ENCODE data around the gene ATP9A. TPM values are rescaled to one million over a fixed set of nuclear protein-coding genes. Genes with fewer than 3 reads are reported as not detected.

The ATP9A gene
- total RNA-seq, 1 experiment from 2014 or later: 7.3 TPM

- H3K4me1 Mint-ChIP-seq (ENCODE audit: insufficient read depth, unreplicated experiment): no peaks in the 10 kb centered on the region
- no peak overlapping the region for H3K4me3 Mint-ChIP-seq (ENCODE audit: unreplicated experiment)
- no peaks in the 10 kb centered on the region for H3K9me3 Mint-ChIP-seq (ENCODE audit: unreplicated experiment)
- no peaks in the 10 kb centered on the region for H3K27me3 Mint-ChIP-seq (ENCODE audit: insufficient read depth, unreplicated experiment)
- peaks cover 9% of the 10 kb centered on the region for H3K36me3 Mint-ChIP-seq (ENCODE audit: insufficient read depth, unreplicated experiment)
- ChIA-PET POLR2A (interaction anchor here (0.7 kb wide), 1 partner anchor 16 kb away, joined by 3 read pairs; no protein-coding TSS in a partner anchor), CTCF (interaction anchor here (0.6 to 3.0 kb wide), 2 partner anchors 10 to 18 kb away, joined by 3 to 13 read pairs; no protein-coding TSS in a partner anchor)
- no peak for DNase-seq (ENCODE audit: unreplicated experiment)
- no TSS peak for BruUV-seq (replicated peaks)
- no peak overlapping the region for H3K27ac Mint-ChIP-seq (ENCODE audit: low read depth, unreplicated experiment)
- no peak for TF ChIP-seq CTCF (IDR thresholded peaks at IDR 0.05; ENCODE audit: unreplicated experiment)
- intact Hi-C loops (cut with micrococcal nuclease): no loop called here
Observed at GRCh38 chr20:51612896-51613295, 155.3 kb downstream of the ATP9A start.

DNA sequence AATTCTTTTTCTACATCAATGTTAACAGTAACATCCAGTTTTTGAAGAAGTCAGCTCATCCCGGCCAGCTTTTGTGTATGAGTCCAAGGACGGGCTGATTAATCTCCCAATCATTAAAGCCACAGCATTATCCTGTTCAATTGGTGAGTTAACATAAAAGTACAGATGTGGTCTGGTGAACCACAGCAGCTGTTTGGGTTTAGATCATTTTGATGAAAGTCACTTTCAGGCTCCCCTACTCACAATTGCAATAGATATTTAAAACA lies 156.6 kb downstream of the ATP9A start:
- H3K9me3 Mint-ChIP-seq (ENCODE audit: unreplicated experiment): no peaks in the 10 kb centered on the region
- TF ChIP-seq CTCF (IDR thresholded peaks at IDR 0.05; ENCODE audit: unreplicated experiment): no peak
- no peaks in the 10 kb centered on the region for H3K4me1 Mint-ChIP-seq (ENCODE audit: insufficient read depth, unreplicated experiment)
- CTCF ChIA-PET: interaction anchor here (1.0 to 3.0 kb wide), 5 partner anchors 17 to 624 kb away, joined by 3 to 13 read pairs (median 7); no protein-coding TSS in a partner anchor
- H3K27ac Mint-ChIP-seq (ENCODE audit: low read depth, unreplicated experiment): no peak overlapping the region
- peaks cover 5% of the 10 kb centered on the region for H3K36me3 Mint-ChIP-seq (ENCODE audit: insufficient read depth, unreplicated experiment)
- no peaks in the 10 kb centered on the region for H3K27me3 Mint-ChIP-seq (ENCODE audit: insufficient read depth, unreplicated experiment)
- POLR2A ChIA-PET: no interaction called here
- intact Hi-C loops (cut with micrococcal nuclease): no loop called here
- no TSS peak for BruUV-seq (replicated peaks)
- H3K4me3 Mint-ChIP-seq (ENCODE audit: unreplicated experiment): no peak overlapping the region
- no peak for DNase-seq (ENCODE audit: unreplicated experiment)

DNA sequence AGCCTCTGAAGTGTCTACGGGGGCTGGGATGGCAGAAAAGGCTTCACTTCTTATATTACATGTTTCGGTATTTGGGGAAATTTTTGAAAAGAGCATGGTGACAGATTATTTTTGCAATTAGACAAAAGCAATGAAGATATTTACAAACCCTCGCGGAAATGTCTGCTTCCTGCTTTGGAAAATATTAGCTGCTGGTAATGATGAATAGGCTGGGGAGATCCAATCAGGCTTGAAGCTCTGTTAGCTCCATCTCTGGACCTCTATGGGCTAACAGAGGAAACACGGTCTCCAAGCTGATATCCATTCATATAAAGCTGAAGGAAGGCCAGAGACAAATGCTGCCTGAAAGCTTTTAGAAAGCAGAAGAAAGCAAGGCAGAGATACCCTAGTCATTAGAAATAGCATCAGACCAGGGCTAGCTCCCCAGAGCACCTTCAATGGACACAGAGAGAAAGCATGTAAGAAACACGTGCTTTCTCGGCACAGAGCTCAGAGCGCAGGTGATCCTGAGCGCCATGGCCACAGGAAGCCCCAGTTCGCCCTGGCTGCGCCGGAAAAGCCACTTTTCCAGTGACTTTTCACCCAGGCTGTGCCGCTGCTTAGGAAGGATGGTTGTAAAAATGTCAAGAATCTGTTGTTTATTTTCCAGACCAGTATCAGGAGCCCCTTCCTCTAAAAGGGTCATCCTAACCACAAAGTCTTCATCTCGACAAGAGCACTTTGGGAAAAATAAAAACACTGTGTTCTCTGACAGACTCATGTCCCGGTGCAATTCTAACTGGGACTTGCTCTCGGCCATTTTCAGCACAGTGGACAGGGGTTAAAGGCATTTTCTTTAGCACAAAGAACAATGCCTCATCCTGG lies 157.2 kb downstream of the ATP9A start:
- no peak for TF ChIP-seq CTCF (IDR thresholded peaks at IDR 0.05; ENCODE audit: unreplicated experiment)
- H3K36me3 Mint-ChIP-seq (ENCODE audit: insufficient read depth, unreplicated experiment): peaks cover 5% of the 10 kb centered on the region

GRCh38 chr20:51610111-51610510 lies 158.1 kb downstream of the ATP9A start:
- Mint-ChIP-seq H3K9me3 (ENCODE audit: unreplicated experiment) (no peaks in the 10 kb centered on the region), H3K36me3 (ENCODE audit: insufficient read depth, unreplicated experiment) (peaks cover 5% of the 10 kb centered on the region), H3K4me1 (ENCODE audit: insufficient read depth, unreplicated experiment) (no peaks in the 10 kb centered on the region), H3K4me3 (ENCODE audit: unreplicated experiment) (no peak overlapping the region), H3K27ac (ENCODE audit: low read depth, unreplicated experiment) (no peak overlapping the region), H3K27me3 (ENCODE audit: insufficient read depth, unreplicated experiment) (no peaks in the 10 kb centered on the region)
- no TSS peak for BruUV-seq (replicated peaks)
- ChIA-PET CTCF (interaction anchor here (0.6 to 3.0 kb wide), 8 partner anchors 9 to 622 kb away, joined by 3 to 13 read pairs (median 4); no protein-coding TSS in a partner anchor), POLR2A (interaction anchor here (0.9 kb wide), 1 partner anchor 223 kb away, joined by 3 read pairs; no protein-coding TSS in a partner anchor)
- no peak for DNase-seq (ENCODE audit: unreplicated experiment)
- no peak for TF ChIP-seq CTCF (IDR thresholded peaks at IDR 0.05; ENCODE audit: unreplicated experiment)
- intact Hi-C loops (cut with micrococcal nuclease): no loop called here

More for the DNA sequence above, 157.2 kb downstream of the ATP9A start:
- ChIA-PET POLR2A (interaction anchor here (0.9 kb wide), 2 partner anchors 224 to 290 kb away, joined by 3 read pairs; no protein-coding TSS in a partner anchor), CTCF (interaction anchor here (0.7 to 3.0 kb wide), 8 partner anchors 11 to 623 kb away, joined by 3 to 13 read pairs (median 5); no protein-coding TSS in a partner anchor)
- intact Hi-C loops (cut with micrococcal nuclease): no loop called here
- no TSS peak for BruUV-seq (replicated peaks)
- H3K27ac Mint-ChIP-seq (ENCODE audit: low read depth, unreplicated experiment): no peak overlapping the region
- no peak for DNase-seq (ENCODE audit: unreplicated experiment)
- no peak overlapping the region for H3K4me3 Mint-ChIP-seq (ENCODE audit: unreplicated experiment)
- H3K4me1 Mint-ChIP-seq (ENCODE audit: insufficient read depth, unreplicated experiment): no peaks in the 10 kb centered on the region
- no peaks in the 10 kb centered on the region for H3K27me3 Mint-ChIP-seq (ENCODE audit: insufficient read depth, unreplicated experiment)
- no peaks in the 10 kb centered on the region for H3K9me3 Mint-ChIP-seq (ENCODE audit: unreplicated experiment)

All from MCF 10A (cell line).